Bronchial epithelial cell (primary cell): ENCODE results near the gene CCND1. TPM values are rescaled to one million over a fixed set of nuclear protein-coding genes. Genes with fewer than 3 reads are reported as not detected.

Experiments used
- DNase-seq: peaks from one replicate; pipeline ENCODE4 v3.0.0-alpha.2; 2010; ENCODE audit warnings: low read depth
- FAIRE-seq: peaks from 2 replicates; lab custom pipeline; 2011; peaks lifted over from hg19 to GRCh38; lab: Jason Lieb, UNC
- H3K27me3 ChIP-seq: 2 replicates; pipeline ENCODE4 v1.5.1; 2011; ENCODE audit warnings: low read length; ENCODE audit not compliant: control insufficient read depth, insufficient read depth
- H3K36me3 ChIP-seq: 2 replicates; pipeline ENCODE4 v1.5.1; 2011; ENCODE audit warnings: low read length; ENCODE audit not compliant: control insufficient read depth, insufficient read depth
- H3K4me3 ChIP-seq: 2 replicates; pipeline ENCODE4 v1.5.1; 2011; ENCODE audit warnings: mild to moderate bottlenecking, low read depth, low read length, control low read depth
- total RNA-seq: library from RNA; depleted of rRNA; stranded (reverse); fragments of >200 nt; gene quantifications from 2 replicates; pipeline ENCODE4 v1.2.1, GENCODE V29; 2014
- TF ChIP-seq, protein P1 (sequence below): IDR thresholded peaks from 2 replicates; pipeline ENCODE4 v1.5.1; 2011; ENCODE audit warnings: mild to moderate bottlenecking, moderate library complexity, low read length, control low read depth, inconsistent platforms; ENCODE audit not compliant: insufficient read depth, severe bottlenecking

Gene CCND1
- total RNA-seq, 1 donor from 2014 or later, result 198 TPM

DNA sequence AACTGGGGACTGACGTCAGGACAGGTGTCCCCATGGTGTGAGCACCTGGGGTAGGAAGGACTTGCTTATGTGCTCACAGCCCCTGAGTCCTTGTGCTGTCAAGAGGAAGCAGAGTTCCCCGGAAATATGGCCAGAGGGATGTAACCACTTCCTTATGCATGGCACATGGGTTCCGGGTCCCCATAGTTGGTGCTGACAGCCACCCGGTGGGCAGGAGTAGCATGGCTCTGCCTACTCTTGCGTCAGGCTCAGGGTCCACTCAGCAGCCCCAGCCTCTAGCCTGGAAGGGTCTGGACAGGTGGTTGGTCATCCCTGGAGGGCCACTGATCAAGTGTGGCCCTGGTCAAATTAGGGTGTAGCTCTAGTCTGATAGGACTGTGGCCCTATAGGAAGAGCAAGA is 42.8 kb upstream of the CCND1 start:
- FAIRE-seq (no peak), DNase-seq (no peak)
- TF ChIP-seq, protein P1, sequence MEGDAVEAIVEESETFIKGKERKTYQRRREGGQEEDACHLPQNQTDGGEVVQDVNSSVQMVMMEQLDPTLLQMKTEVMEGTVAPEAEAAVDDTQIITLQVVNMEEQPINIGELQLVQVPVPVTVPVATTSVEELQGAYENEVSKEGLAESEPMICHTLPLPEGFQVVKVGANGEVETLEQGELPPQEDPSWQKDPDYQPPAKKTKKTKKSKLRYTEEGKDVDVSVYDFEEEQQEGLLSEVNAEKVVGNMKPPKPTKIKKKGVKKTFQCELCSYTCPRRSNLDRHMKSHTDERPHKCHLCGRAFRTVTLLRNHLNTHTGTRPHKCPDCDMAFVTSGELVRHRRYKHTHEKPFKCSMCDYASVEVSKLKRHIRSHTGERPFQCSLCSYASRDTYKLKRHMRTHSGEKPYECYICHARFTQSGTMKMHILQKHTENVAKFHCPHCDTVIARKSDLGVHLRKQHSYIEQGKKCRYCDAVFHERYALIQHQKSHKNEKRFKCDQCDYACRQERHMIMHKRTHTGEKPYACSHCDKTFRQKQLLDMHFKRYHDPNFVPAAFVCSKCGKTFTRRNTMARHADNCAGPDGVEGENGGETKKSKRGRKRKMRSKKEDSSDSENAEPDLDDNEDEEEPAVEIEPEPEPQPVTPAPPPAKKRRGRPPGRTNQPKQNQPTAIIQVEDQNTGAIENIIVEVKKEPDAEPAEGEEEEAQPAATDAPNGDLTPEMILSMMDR, result no peak
- Histone ChIP-seq H3K4me3 (no peak overlapping the region), H3K36me3 (no peaks in the 10 kb centered on the region), H3K27me3 (no peaks in the 10 kb centered on the region)

DNA sequence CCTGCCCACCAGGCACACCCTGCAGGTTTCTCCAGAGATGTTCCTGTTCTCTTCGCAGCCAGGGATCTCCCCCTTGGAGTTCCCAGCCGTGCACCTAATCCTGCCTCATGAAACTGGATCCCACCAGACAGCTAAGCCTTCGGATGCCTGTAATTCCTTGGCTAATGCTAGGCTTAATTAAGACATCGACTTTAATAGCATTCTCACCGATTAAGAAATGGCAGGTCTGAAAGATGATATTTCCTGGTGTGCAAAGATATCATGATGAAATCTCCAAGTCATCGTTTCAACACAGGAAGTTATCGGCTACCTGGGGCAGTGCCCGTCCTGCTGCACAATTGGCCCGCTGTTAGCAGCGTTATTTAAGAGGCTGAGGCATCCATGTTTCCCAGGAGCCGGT is 41.5 kb upstream of the CCND1 start:
- TF ChIP-seq, protein P1, result no peak
- Histone ChIP-seq H3K27me3 (no peaks in the 10 kb centered on the region), H3K4me3 (no peak overlapping the region), H3K36me3 (no peaks in the 10 kb centered on the region)
- peak; percentile 96 for FAIRE-seq
- DNase-seq, result peak; percentile 80

DNA sequence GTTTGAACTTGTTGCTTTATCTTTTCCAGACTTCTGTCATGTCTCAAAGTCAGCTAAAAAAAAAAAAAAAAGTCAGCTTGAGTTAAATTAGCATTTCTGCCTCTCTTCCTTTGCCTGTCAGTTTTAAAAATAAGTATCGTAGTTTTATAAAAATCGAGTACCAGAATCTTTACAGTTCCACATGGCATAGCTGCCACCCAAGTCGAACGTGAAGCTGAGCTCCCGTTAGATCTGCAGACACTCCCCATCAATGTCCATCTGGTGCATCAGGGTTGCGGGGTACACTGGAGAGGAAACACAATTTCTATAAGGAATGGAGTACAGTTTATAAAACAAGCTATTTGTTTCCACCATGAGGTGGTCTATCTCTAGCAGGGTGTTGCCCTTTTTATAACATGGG is 41.0 kb upstream of the CCND1 start:
- DNase-seq, result no peak
- H3K27me3 ChIP-seq, result no peaks in the 10 kb centered on the region
- FAIRE-seq, result no peak
- no peaks in the 10 kb centered on the region for H3K36me3 ChIP-seq
- TF ChIP-seq, protein P1, result no peak
- H3K4me3 ChIP-seq, result no peak overlapping the region

DNA sequence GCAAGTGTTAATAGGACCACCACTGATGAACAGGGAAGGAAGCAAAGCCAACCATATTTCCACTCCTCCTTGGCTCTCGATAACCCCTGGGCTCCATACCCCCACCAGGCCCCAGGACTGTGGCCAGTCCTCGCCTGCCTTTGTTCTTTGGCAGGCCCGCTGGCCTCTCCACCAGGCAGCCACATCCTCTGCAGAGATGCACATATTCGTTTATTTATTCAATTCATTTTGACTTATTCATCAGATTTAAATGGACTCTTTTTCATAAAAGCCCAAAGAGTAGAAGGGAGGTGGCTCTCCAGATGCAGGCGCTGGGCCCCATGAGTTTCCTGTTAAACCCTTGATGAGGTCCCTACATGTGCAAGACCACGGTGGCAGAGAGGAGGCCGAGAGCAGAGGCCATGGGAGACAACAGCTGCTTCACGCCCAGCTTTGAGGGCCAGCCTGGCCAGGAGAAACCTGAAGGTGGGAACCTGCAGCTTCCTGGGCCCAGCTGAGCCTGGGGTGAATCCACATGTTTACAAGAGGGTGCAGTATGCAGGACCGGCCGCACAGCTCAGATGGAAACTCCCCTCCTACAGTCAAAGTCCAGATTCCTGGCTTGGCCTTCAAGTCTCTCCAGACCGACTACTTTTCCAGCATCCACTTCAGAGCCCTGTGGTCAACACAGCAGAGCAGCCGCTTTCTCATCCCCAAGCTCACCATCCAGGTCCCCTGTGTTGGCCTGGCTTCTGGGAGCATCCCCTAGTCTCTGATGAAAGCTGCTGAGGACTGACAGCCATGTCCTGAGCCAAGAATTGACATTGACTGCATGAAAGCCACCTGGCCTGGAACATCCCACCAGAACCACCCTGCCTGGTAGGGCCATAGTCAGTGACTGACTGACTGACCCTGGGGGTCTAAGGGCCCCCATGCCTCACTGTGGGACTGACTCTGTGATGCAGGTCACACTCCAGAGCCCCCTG is 39.7 kb upstream of the CCND1 start:
- DNase-seq (no peak), FAIRE-seq (no peak)
- Histone ChIP-seq H3K27me3 (no peaks in the 10 kb centered on the region), H3K4me3 (no peak overlapping the region), H3K36me3 (no peaks in the 10 kb centered on the region)
- TF ChIP-seq, protein P1, result no peak

DNA sequence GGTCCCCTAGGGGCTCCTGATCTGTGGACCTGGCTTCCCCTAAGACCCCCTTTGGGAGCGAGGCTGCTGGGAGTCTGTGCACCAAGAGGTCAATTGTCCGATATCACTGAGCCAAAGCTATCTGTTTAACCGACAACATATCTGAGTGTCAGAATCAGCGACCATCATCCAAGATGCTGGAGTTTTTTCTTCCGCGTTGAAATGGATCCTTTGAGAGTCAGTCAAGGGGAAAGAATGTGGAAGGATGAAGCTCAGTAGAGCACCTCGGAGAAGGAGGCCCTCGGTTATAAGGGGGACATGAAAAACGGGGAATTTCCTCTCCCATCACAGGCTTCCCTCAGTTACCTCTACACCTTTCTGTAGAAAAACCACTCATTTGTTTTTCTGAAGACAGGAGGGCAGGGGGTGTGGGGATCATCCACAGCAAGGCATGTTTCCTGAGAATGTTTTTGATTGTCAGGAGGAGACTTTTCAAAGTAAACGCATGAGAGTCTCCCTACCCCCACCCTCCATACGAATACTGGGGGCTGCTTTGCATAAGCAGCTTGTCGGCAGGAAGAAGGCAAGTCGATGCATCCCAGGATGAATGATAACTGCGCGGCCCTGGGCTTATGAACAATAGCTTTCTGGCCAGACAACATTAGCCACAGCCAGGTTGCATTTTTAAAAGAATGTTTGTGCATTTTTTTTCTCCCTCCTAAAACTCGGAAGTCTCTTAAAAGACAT is 37.7 kb upstream of the CCND1 start:
- Histone ChIP-seq H3K4me3 (no peak overlapping the region), H3K27me3 (no peaks in the 10 kb centered on the region), H3K36me3 (no peaks in the 10 kb centered on the region)
- TF ChIP-seq, protein P1, result no peak
- no peak for FAIRE-seq
- no peak for DNase-seq
